ENCODE data around the gene GRIP1. TPM values are rescaled to one million over a fixed set of nuclear protein-coding genes. Genes with fewer than 3 reads are reported as not detected.

The GRIP1 gene
- total RNA-seq, 4 donors from 2014 or later, result 0.22 to 3.0 (median 1.6) TPM

DNA sequence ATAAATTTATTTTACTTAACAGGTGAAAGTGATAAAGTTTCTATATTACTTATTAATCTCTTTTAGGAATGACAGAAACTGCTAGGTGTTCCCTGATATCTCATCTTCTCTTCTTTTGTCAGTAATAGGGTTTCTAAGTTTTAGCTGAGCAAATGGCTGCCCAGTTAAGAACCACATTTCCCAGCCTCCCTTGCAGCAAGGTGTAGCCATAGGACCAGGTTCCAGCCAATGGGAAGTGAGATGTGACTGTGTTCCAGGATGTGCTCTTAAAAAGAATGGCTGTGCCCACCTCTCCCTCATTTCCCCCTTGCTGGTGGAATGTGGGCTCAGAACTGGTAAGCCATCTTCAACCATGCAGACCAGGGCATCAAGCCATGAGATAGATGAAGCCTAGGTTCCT is 210.9 kb downstream of the GRIP1 start:
- Histone ChIP-seq H3K4me3 (no peak overlapping the region), H3K36me3 (no peaks in the 10 kb centered on the region)
- TF ChIP-seq, protein P1, sequence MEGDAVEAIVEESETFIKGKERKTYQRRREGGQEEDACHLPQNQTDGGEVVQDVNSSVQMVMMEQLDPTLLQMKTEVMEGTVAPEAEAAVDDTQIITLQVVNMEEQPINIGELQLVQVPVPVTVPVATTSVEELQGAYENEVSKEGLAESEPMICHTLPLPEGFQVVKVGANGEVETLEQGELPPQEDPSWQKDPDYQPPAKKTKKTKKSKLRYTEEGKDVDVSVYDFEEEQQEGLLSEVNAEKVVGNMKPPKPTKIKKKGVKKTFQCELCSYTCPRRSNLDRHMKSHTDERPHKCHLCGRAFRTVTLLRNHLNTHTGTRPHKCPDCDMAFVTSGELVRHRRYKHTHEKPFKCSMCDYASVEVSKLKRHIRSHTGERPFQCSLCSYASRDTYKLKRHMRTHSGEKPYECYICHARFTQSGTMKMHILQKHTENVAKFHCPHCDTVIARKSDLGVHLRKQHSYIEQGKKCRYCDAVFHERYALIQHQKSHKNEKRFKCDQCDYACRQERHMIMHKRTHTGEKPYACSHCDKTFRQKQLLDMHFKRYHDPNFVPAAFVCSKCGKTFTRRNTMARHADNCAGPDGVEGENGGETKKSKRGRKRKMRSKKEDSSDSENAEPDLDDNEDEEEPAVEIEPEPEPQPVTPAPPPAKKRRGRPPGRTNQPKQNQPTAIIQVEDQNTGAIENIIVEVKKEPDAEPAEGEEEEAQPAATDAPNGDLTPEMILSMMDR (IDR thresholded peaks at IDR 0.05), result no peak
- no peak for TF ChIP-seq EP300 (IDR thresholded peaks at IDR 0.05)
- TF ChIP-seq POLR2A (IDR thresholded peaks at IDR 0.05), result no peak

DNA sequence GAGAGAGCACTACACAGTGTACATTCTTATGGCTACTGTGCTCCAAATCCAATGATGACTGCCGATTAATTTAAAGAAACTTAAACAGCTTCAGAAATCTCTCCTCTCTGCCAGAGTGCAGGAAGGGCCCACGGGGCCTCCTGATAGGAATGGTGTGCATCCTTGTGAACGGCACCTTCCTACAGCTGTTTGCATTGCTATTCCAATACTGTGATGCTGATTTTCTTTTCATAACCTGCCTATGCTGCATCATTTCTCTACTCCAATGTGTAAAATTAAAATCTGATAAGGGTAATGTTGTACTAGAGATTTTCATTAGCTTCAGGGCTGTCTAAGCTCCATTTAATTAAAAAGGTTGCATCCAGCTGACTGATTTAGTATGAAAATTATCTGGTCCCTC is 217.5 kb downstream of the GRIP1 start:
- Histone ChIP-seq H3K4me3 (no peak overlapping the region), H3K27me3 (no peaks in the 10 kb centered on the region), H3K27ac (no peak overlapping the region), H3K36me3 (no peaks in the 10 kb centered on the region), H3K9me3 (no peaks in the 10 kb centered on the region), H3K4me1 (no peaks in the 10 kb centered on the region)
- no peak for DNase-seq (ENCODE audit: low spot score in 2 of 2)
- TF ChIP-seq, protein P1 (IDR thresholded peaks at IDR 0.05), result no peak
- TF ChIP-seq POLR2A (IDR thresholded peaks at IDR 0.05), result no peak
- TF ChIP-seq EP300 (IDR thresholded peaks at IDR 0.05), result no peak
- WGBS, 2 donors, result 76 to 88% methylated on average over 3 of the region's 3 CpGs

More for the DNA sequence above, 210.9 kb downstream of the GRIP1 start:
- no peak for DNase-seq (ENCODE audit: low spot score in 2 of 2)
- no peak overlapping the region for H3K27ac ChIP-seq
- no peaks in the 10 kb centered on the region for H3K27me3 ChIP-seq
- no peaks in the 10 kb centered on the region for H3K9me3 ChIP-seq
- H3K4me1 ChIP-seq, result no peaks in the 10 kb centered on the region

DNA sequence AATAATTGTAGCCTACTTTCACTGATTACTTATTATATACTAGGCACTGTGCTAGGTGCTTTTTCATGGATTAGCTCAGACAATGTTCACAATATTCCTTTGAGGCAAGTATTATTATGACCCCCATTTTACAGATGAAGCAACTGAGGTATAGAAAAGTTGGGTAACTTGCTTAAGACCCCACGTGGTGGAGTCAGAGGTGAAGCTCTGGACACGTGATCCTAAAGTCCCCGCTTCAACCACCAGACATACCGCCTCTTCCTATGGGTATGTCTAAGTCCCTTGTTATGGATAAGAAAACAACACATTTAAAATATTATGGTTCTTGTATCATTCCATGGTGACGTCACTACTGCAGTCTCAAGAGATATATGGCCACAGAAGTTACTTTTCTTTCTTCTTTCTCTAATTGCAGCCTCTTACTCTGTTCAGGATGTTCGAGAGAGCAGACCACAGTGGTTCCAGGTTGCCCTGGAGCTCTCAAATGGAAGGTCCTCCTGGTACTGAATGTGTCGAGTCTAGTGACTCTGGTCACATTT is 218.9 kb downstream of the GRIP1 start:
- Histone ChIP-seq H3K9me3 (no peaks in the 10 kb centered on the region), H3K4me1 (no peaks in the 10 kb centered on the region), H3K27me3 (no peaks in the 10 kb centered on the region), H3K4me3 (no peak overlapping the region), H3K36me3 (no peaks in the 10 kb centered on the region), H3K27ac (no peak overlapping the region)
- TF ChIP-seq POLR2A (IDR thresholded peaks at IDR 0.05) (no peak), EP300 (IDR thresholded peaks at IDR 0.05) (no peak)
- TF ChIP-seq, protein P1 (IDR thresholded peaks at IDR 0.05), result no peak
- 85 to 88% methylated on average over 7 of the region's 7 CpGs for WGBS, 2 donors
- no peak for DNase-seq (ENCODE audit: low spot score in 2 of 2)

DNA sequence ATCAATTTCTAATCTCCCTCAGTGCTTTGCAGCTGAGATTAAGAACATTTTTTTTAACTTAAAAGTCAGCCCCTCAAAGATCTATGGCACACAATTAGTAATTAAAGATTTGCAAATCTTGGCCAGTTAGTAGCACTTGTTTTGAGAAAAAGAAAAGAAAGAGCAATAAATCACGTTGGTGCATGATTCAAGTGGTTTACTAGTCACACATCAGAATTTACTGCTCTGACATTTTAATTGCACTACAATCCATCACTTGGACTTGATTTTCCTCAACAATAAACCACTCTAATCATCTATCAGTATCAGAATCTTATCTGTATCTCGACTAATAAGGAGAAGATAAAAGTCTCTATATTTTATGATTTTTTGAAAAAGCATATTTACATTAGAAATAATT is 222.3 kb downstream of the GRIP1 start:
- Histone ChIP-seq H3K9me3 (no peaks in the 10 kb centered on the region), H3K4me1 (no peaks in the 10 kb centered on the region), H3K27ac (no peak overlapping the region), H3K27me3 (no peaks in the 10 kb centered on the region), H3K4me3 (no peak overlapping the region), H3K36me3 (no peaks in the 10 kb centered on the region)
- no peak for TF ChIP-seq EP300 (IDR thresholded peaks at IDR 0.05)
- TF ChIP-seq, protein P1 (IDR thresholded peaks at IDR 0.05), result no peak
- no peak for TF ChIP-seq POLR2A (IDR thresholded peaks at IDR 0.05)
- WGBS, 2 donors, result 31 to 33% methylated on average over 2 of the region's 2 CpGs
- DNase-seq (ENCODE audit: low spot score in 2 of 2), result no peak

DNA sequence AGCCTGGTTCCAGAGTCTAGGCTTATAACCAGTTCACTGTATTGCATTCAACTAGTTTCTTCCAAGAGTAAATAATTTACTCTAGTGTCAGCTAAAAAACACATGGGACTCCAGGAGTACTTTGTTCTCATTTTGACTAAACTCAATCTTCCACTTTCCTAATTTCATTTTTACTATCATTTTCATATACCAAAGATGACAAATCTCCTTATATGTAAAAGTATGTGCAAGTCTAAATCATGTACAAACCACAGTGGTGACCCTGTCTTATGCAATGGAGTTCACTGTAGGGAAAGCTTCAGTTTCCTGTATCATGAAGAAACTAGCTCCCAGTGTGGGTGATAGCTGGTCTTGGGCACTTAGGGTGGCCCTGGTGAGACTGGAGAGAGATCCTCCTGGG is 225.0 kb downstream of the GRIP1 start:
- DNase-seq (ENCODE audit: low spot score in 2 of 2), result no peak
- Histone ChIP-seq H3K9me3 (no peaks in the 10 kb centered on the region), H3K36me3 (no peaks in the 10 kb centered on the region), H3K4me1 (no peaks in the 10 kb centered on the region), H3K4me3 (no peak overlapping the region), H3K27ac (no peak overlapping the region), H3K27me3 (no peaks in the 10 kb centered on the region)
- no peak for TF ChIP-seq POLR2A (IDR thresholded peaks at IDR 0.05)
- TF ChIP-seq, protein P1 (IDR thresholded peaks at IDR 0.05), result no peak

Measured in tibial nerve (tissue), 4 donors.